Transverse colon (tissue), 3 donors: ENCODE measurements around the gene HTR5A.

Experiments used
- POLR2A ChIP-seq: fragments of 450-650 bp; IDR thresholded peaks from one replicate; pipeline ENCODE4 v1.6.1; 2016; ENCODE audit warnings: antibody characterized with exemption, mild to moderate bottlenecking, moderate library complexity
- TF ChIP-seq, protein P1 (sequence below), 5 experiments: fragments of 200-600 bp in 3 of 5; fragments of 450-650 bp in 2 of 5; sonication (generic) in 3 of 5; IDR thresholded peaks; 1 replicate in 2 of 5; 2 replicates in 3 of 5; pipeline ENCODE4 v1.5.1; 2016 to 2017; ENCODE audit warnings: antibody characterized with exemption in 5 of 5, inconsistent platforms in 3 of 5, mild to moderate bottlenecking in 2 of 5, moderate library complexity in 1 of 5

DNA sequence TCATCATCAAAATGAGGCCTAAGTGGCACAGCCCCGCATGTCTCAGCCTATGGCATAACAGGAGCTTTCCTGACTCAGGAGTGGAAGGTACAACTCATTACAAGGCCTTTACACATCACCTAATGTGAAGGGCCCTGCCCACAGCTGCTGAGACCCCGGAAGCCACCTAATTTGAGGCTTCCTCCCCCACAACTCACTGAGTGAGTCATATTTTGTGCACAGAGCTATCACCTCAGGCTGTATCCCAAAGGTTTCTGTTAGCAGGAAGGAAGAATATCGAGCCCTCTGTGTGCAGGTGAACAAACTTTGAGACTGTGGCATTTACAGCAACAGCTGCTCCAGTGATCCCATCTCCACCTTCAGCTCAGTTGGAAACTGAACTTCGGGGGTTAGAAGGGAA is 20.6 kb downstream of the HTR5A start:
- TF ChIP-seq, protein P1, sequence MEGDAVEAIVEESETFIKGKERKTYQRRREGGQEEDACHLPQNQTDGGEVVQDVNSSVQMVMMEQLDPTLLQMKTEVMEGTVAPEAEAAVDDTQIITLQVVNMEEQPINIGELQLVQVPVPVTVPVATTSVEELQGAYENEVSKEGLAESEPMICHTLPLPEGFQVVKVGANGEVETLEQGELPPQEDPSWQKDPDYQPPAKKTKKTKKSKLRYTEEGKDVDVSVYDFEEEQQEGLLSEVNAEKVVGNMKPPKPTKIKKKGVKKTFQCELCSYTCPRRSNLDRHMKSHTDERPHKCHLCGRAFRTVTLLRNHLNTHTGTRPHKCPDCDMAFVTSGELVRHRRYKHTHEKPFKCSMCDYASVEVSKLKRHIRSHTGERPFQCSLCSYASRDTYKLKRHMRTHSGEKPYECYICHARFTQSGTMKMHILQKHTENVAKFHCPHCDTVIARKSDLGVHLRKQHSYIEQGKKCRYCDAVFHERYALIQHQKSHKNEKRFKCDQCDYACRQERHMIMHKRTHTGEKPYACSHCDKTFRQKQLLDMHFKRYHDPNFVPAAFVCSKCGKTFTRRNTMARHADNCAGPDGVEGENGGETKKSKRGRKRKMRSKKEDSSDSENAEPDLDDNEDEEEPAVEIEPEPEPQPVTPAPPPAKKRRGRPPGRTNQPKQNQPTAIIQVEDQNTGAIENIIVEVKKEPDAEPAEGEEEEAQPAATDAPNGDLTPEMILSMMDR (IDR thresholded peaks at IDR 0.05): no peak
- TF ChIP-seq POLR2A: no peak
